Activated naive CD8-positive, alpha-beta T cell treated with anti-CD3 and anti-CD28 coated beads, Interleukin-2, amount 50 U/mL, for 24 hours (primary cell): ENCODE measurements around the gene ABCC4.
A peak's percentile ranks its signal among the peaks of the same experiment; 100 is the strongest.

Source experiments
- ATAC-seq: fragments of 150-1000 bp; cut with Tn5 transposase; one replicate; pipeline ENCODE4 v1.10.0; 2021
- DNase-seq: peaks from one replicate; pipeline ENCODE4 v3.0.0; 2021
- H3K27ac Mint-ChIP-seq: one replicate; pipeline ENCODE4 v1.8.0; 2021; ENCODE audit warnings: mild to moderate bottlenecking, mixed read lengths
- H3K27me3 Mint-ChIP-seq: one replicate; pipeline ENCODE4 v1.8.0; 2021; ENCODE audit warnings: mixed read lengths
- H3K36me3 Mint-ChIP-seq: one replicate; pipeline ENCODE4 v1.8.0; 2021; ENCODE audit warnings: low read depth, mixed read lengths
- H3K4me1 Mint-ChIP-seq: one replicate; pipeline ENCODE4 v1.8.0; 2021; ENCODE audit warnings: mixed read lengths
- H3K4me3 Mint-ChIP-seq: one replicate; pipeline ENCODE4 v1.8.0; 2021; ENCODE audit warnings: mild to moderate bottlenecking, moderate library complexity, mixed read lengths
- H3K9me3 Mint-ChIP-seq: one replicate; pipeline ENCODE4 v1.8.0; 2021; ENCODE audit warnings: mixed read lengths

The ABCC4 gene

GRCh38 chr13:95235974-95236373 is 65.3 kb downstream of the ABCC4 start:
- no peaks in the 10 kb centered on the region for H3K9me3 Mint-ChIP-seq
- no peak for ATAC-seq

GRCh38 chr13:95235199-95235756 is 66.0 kb downstream of the ABCC4 start:
- no peak overlapping the region for H3K4me3 Mint-ChIP-seq
- no peaks in the 10 kb centered on the region for H3K27me3 Mint-ChIP-seq
- H3K36me3 Mint-ChIP-seq, result peaks cover 33% of the 10 kb centered on the region
- H3K27ac Mint-ChIP-seq, result no peak overlapping the region
- ATAC-seq (no peak), DNase-seq (no peak)
- no peaks in the 10 kb centered on the region for H3K9me3 Mint-ChIP-seq
- H3K4me1 Mint-ChIP-seq, result peaks cover 4% of the 10 kb centered on the region

More at GRCh38 chr13:95235974-95236373, 65.3 kb downstream of the ABCC4 start:
- Mint-ChIP-seq H3K4me3 (no peak overlapping the region), H3K4me1 (peaks cover 4% of the 10 kb centered on the region), H3K36me3 (peaks cover 32% of the 10 kb centered on the region), H3K27ac (no peak overlapping the region), H3K27me3 (no peaks in the 10 kb centered on the region)
- no peak for DNase-seq

GRCh38 chr13:95234242-95234641 is 67.0 kb downstream of the ABCC4 start:
- DNase-seq (no peak), ATAC-seq (no peak)
- no peak overlapping the region for H3K4me3 Mint-ChIP-seq
- H3K27me3 Mint-ChIP-seq, result no peaks in the 10 kb centered on the region
- H3K27ac Mint-ChIP-seq, result no peak overlapping the region
- H3K9me3 Mint-ChIP-seq, result no peaks in the 10 kb centered on the region
- H3K36me3 Mint-ChIP-seq, result peaks cover 34% of the 10 kb centered on the region
- peaks cover 4% of the 10 kb centered on the region for H3K4me1 Mint-ChIP-seq

- H3K9me3 Mint-ChIP-seq, result no peaks in the 10 kb centered on the region
- no peak overlapping the region for H3K4me3 Mint-ChIP-seq
- peaks cover 4% of the 10 kb centered on the region for H3K4me1 Mint-ChIP-seq
Observed at GRCh38 chr13:95233026-95233635, 68.1 kb downstream of the ABCC4 start.

GRCh38 chr13:95231393-95231792 is 69.9 kb downstream of the ABCC4 start:
- DNase-seq (no peak), ATAC-seq (no peak)
- Mint-ChIP-seq H3K9me3 (no peaks in the 10 kb centered on the region), H3K27ac (no peak overlapping the region), H3K4me1 (peaks cover 11% of the 10 kb centered on the region), H3K27me3 (no peaks in the 10 kb centered on the region), H3K36me3 (peaks cover 20% of the 10 kb centered on the region), H3K4me3 (no peak overlapping the region)

More at GRCh38 chr13:95233026-95233635, 68.1 kb downstream of the ABCC4 start:
- no peak for DNase-seq
- Mint-ChIP-seq H3K27ac (no peak overlapping the region), H3K36me3 (peaks cover 32% of the 10 kb centered on the region), H3K27me3 (no peaks in the 10 kb centered on the region)
- no peak for ATAC-seq

- ATAC-seq (no peak), DNase-seq (no peak)
- no peaks in the 10 kb centered on the region for H3K9me3 Mint-ChIP-seq
- H3K27ac Mint-ChIP-seq, result no peak overlapping the region
- H3K36me3 Mint-ChIP-seq, result peaks cover 15% of the 10 kb centered on the region
- H3K4me3 Mint-ChIP-seq, result no peak overlapping the region
- no peaks in the 10 kb centered on the region for H3K27me3 Mint-ChIP-seq
- H3K4me1 Mint-ChIP-seq, result peaks cover 9% of the 10 kb centered on the region
Observed at GRCh38 chr13:95229855-95230254, 71.4 kb downstream of the ABCC4 start.

GRCh38 chr13:95228130-95228529 is 73.1 kb downstream of the ABCC4 start:
- DNase-seq (no peak), ATAC-seq (no peak)
- peaks cover 13% of the 10 kb centered on the region for H3K36me3 Mint-ChIP-seq
- no peak overlapping the region for H3K4me3 Mint-ChIP-seq
- no peaks in the 10 kb centered on the region for H3K27me3 Mint-ChIP-seq
- H3K4me1 Mint-ChIP-seq, result peaks cover 9% of the 10 kb centered on the region
- no peak overlapping the region for H3K27ac Mint-ChIP-seq
- H3K9me3 Mint-ChIP-seq, result no peaks in the 10 kb centered on the region

GRCh38 chr13:95226932-95227695 is 74.1 kb downstream of the ABCC4 start:
- H3K27ac Mint-ChIP-seq, result peak overlapping the region; percentile 14
- peaks cover 13% of the 10 kb centered on the region for H3K4me1 Mint-ChIP-seq
- ATAC-seq (peak; percentile 54), DNase-seq (no peak)
- H3K27me3 Mint-ChIP-seq, result no peaks in the 10 kb centered on the region
- no peak overlapping the region for H3K4me3 Mint-ChIP-seq
- H3K9me3 Mint-ChIP-seq, result no peaks in the 10 kb centered on the region
- peaks cover 12% of the 10 kb centered on the region for H3K36me3 Mint-ChIP-seq

GRCh38 chr13:95226476-95226875 is 74.8 kb downstream of the ABCC4 start:
- Mint-ChIP-seq H3K27me3 (no peaks in the 10 kb centered on the region), H3K4me1 (peaks cover 13% of the 10 kb centered on the region), H3K36me3 (peaks cover 9% of the 10 kb centered on the region), H3K27ac (peak overlapping the region; percentile 34), H3K9me3 (no peaks in the 10 kb centered on the region), H3K4me3 (no peak overlapping the region)
- DNase-seq, result no peak
- no peak for ATAC-seq

- Mint-ChIP-seq H3K36me3 (peaks cover 8% of the 10 kb centered on the region), H3K9me3 (no peaks in the 10 kb centered on the region), H3K4me3 (no peak overlapping the region), H3K4me1 (peaks cover 13% of the 10 kb centered on the region), H3K27ac (no peak overlapping the region), H3K27me3 (no peaks in the 10 kb centered on the region)
- ATAC-seq (no peak), DNase-seq (no peak)
Observed at GRCh38 chr13:95226050-95226449, 75.2 kb downstream of the ABCC4 start.

- H3K27me3 Mint-ChIP-seq, result no peaks in the 10 kb centered on the region
- ATAC-seq (no peak), DNase-seq (no peak)
- H3K4me3 Mint-ChIP-seq, result no peak overlapping the region
- H3K36me3 Mint-ChIP-seq, result peaks cover 2% of the 10 kb centered on the region
- H3K9me3 Mint-ChIP-seq, result no peaks in the 10 kb centered on the region
- peaks cover 13% of the 10 kb centered on the region for H3K4me1 Mint-ChIP-seq
- no peak overlapping the region for H3K27ac Mint-ChIP-seq
Observed at GRCh38 chr13:95224064-95224463, 77.2 kb downstream of the ABCC4 start.

GRCh38 chr13:95222733-95223018 is 78.6 kb downstream of the ABCC4 start:
- Mint-ChIP-seq H3K27me3 (no peaks in the 10 kb centered on the region), H3K36me3 (peaks cover 4% of the 10 kb centered on the region), H3K4me3 (no peak overlapping the region), H3K27ac (no peak overlapping the region), H3K4me1 (peaks cover 10% of the 10 kb centered on the region), H3K9me3 (no peaks in the 10 kb centered on the region)
- ATAC-seq, result no peak
- DNase-seq, result no peak

GRCh38 chr13:95221971-95222732 is 79.1 kb downstream of the ABCC4 start:
- Mint-ChIP-seq H3K36me3 (peaks cover 4% of the 10 kb centered on the region), H3K27ac (no peak overlapping the region), H3K4me1 (peaks cover 6% of the 10 kb centered on the region), H3K27me3 (no peaks in the 10 kb centered on the region), H3K4me3 (no peak overlapping the region), H3K9me3 (no peaks in the 10 kb centered on the region)
- ATAC-seq, result no peak
- DNase-seq, result no peak

- H3K4me3 Mint-ChIP-seq, result no peak overlapping the region
- peaks cover 4% of the 10 kb centered on the region for H3K36me3 Mint-ChIP-seq
- H3K27ac Mint-ChIP-seq, result no peak overlapping the region
- H3K4me1 Mint-ChIP-seq, result peaks cover 4% of the 10 kb centered on the region
- H3K9me3 Mint-ChIP-seq, result no peaks in the 10 kb centered on the region
- DNase-seq (no peak), ATAC-seq (no peak)
- no peaks in the 10 kb centered on the region for H3K27me3 Mint-ChIP-seq
Observed at GRCh38 chr13:95220611-95221010, 80.6 kb downstream of the ABCC4 start.
